Prostate gland (tissue), 2 donors: Measurements from ENCODE around the gene RELT. TPM values are rescaled to one million over a fixed set of nuclear protein-coding genes. Genes with fewer than 3 reads are reported as not detected.

Experiments used
- DNase-seq: peaks from one replicate; pipeline ENCODE4 v3.0.0-alpha.2; 2019; ENCODE audit warnings: low spot score
- H3K27ac ChIP-seq, 2 donors: fragments of 200-600 bp; sonication (generic); 2 replicates each; pipeline ENCODE4 v1.5.1; 2017 to 2019
- H3K27me3 ChIP-seq: fragments of 200-600 bp; sonication (generic); replicated peaks from 2 replicates; pipeline ENCODE4 v1.5.1; 2019; ENCODE audit not compliant: insufficient read depth
- H3K36me3 ChIP-seq, 2 donors: fragments of 200-600 bp; sonication (generic); 1 replicate in 1 of 2; 2 replicates in 1 of 2; pipeline versions ENCODE4 v1.5.1 to v1.8.1; 2017 to 2019
- H3K4me1 ChIP-seq: fragments of 200-600 bp; sonication (generic); replicated peaks from 2 replicates; pipeline ENCODE4 v1.5.1; 2019
- H3K4me3 ChIP-seq, 2 donors: fragments of 200-600 bp; sonication (generic); 2 replicates each; pipeline ENCODE4 v1.5.1; 2017 to 2019
- H3K9me3 ChIP-seq: fragments of 200-600 bp; sonication (generic); 2 replicates; pipeline ENCODE4 v1.5.1; 2017
- CTCF ChIP-seq, 4 experiments: fragments of 200-600 bp in 2 of 4; fragments of 450-650 bp in 2 of 4; sonication (generic) in 2 of 4; IDR thresholded peaks; 1 replicate in 3 of 4; 2 replicates in 1 of 4; pipeline ENCODE4 v1.5.1; 2016 to 2019; ENCODE audit warnings: antibody characterized with exemption in 4 of 4, mild to moderate bottlenecking in 2 of 4, moderate library complexity in 2 of 4
- POLR2A ChIP-seq: fragments of 450-650 bp; IDR thresholded peaks from one replicate; pipeline ENCODE4 v1.6.1; 2016; ENCODE audit warnings: antibody characterized with exemption, mild to moderate bottlenecking
- POLR2AphosphoS5 ChIP-seq: sonication (generic); formaldehyde crosslinking; IDR thresholded peaks from one replicate; pipeline ENCODE4 v1.6.1; 2017; ENCODE audit warnings: antibody characterized with exemption
- WGBS: methylation state at CpG from one replicate; pipeline ENCODE4 v1.1.5; 2018; 5-methylcytosine and 5-hydroxymethylcytosine counted together
- intact Hi-C: fragments of 100-400 bp; cut with DNase I; formaldehyde crosslinking; loops from one replicate; pipeline ENCODE4 v1.14.2; 2022
- total RNA-seq, 2 donors: library from RNA; depleted of rRNA; stranded (reverse); fragments of >200 nt; gene quantifications; one replicate each; pipeline ENCODE4 v1.1.0, GENCODE V29; 2016

Gene RELT
- total RNA-seq, 2 donors from 2014 or later: 0.96 to 10.3 TPM

DNA sequence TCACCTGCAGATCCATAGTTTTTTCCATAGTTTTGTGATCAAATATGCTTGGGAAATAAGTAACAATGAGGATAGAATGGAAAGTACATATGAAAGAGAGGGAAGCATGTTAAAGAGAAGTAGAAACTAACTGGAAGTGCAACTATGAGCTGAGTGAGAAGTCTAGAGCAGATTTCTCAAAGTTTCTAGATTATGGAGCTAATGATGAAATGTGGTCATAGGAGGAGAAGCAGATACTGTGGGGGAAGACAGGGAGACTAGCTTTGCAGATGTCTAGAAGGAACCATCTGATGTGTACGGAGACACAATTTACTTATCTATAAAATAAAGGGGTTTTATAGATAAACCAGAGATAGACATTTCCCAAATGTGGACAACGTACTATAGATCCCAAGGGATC lies 37.1 kb downstream of the RELT start:
- Histone ChIP-seq H3K4me1 (no peaks in the 10 kb centered on the region), H3K9me3 (no peaks in the 10 kb centered on the region), H3K27ac (no peak overlapping the region), H3K27me3 (no peaks in the 10 kb centered on the region), H3K36me3 (no peaks in the 10 kb centered on the region), H3K4me3 (no peak overlapping the region)
- no peak for DNase-seq
- intact Hi-C loops: no loop called here
- TF ChIP-seq POLR2AphosphoS5 (no peak), CTCF (IDR thresholded peaks at IDR 0.05) (no peak), POLR2A (no peak)
- 93% methylated on average over 2 of the region's 2 CpGs for WGBS

- DNase-seq: no peak
- H3K27ac ChIP-seq: no peak overlapping the region
These were observed 38.9 kb downstream of the RELT start for GRCh38 chr11:73414977-73415651.

GRCh38 chr11:73415854-73416615 lies 39.8 kb downstream of the RELT start:
- DNase-seq: no peak
- TF ChIP-seq CTCF (IDR thresholded peaks at IDR 0.05) (no peak), POLR2AphosphoS5 (no peak), POLR2A (no peak)
- intact Hi-C loops: no loop called here
- Histone ChIP-seq H3K4me3 (no peak overlapping the region), H3K36me3 (no peaks in the 10 kb centered on the region), H3K27ac (no peak overlapping the region), H3K9me3 (no peaks in the 10 kb centered on the region), H3K4me1 (no peaks in the 10 kb centered on the region), H3K27me3 (no peaks in the 10 kb centered on the region)
- 68% methylated on average over 4 of the region's 4 CpGs for WGBS

More at GRCh38 chr11:73414977-73415651, 38.9 kb downstream of the RELT start:
- intact Hi-C loops: no loop called here
- Histone ChIP-seq H3K4me1 (no peaks in the 10 kb centered on the region), H3K4me3 (no peak overlapping the region), H3K9me3 (no peaks in the 10 kb centered on the region), H3K36me3 (no peaks in the 10 kb centered on the region), H3K27me3 (no peaks in the 10 kb centered on the region)
- no peak for TF ChIP-seq POLR2AphosphoS5
- no peak for TF ChIP-seq CTCF (IDR thresholded peaks at IDR 0.05)
- no peak for TF ChIP-seq POLR2A
- 40% methylated on average over 1 of the region's 1 CpG for WGBS

GRCh38 chr11:73416786-73417185 lies 40.6 kb downstream of the RELT start:
- no peak overlapping the region for H3K4me3 ChIP-seq
- H3K36me3 ChIP-seq: no peaks in the 10 kb centered on the region
- WGBS: 91% methylated on average over 2 of the region's 2 CpGs
- H3K27me3 ChIP-seq: no peaks in the 10 kb centered on the region
- H3K9me3 ChIP-seq: no peaks in the 10 kb centered on the region
- TF ChIP-seq POLR2A (no peak), CTCF (IDR thresholded peaks at IDR 0.05) (no peak), POLR2AphosphoS5 (no peak)
- no peak overlapping the region for H3K27ac ChIP-seq
- H3K4me1 ChIP-seq: no peaks in the 10 kb centered on the region
- intact Hi-C loops: no loop called here
- DNase-seq: no peak

DNA sequence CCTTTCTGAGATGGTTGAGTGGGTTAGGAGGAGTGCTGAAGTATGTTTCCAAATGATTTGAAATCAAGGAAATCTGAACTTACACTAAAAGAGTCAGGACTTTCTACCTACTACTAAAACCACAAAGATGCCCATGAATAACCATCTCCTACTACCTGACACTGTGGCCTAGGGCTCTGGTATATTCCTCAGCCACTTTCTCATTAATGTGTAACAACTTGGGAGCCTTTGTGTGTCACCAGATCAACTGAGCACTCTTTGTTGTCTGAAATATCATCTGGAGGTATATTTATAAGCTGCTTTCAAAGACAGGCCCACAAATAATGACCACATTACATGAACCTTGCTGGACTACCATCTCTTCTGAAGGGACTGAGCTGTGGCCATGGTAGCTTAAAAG lies 43.9 kb downstream of the RELT start:
- Histone ChIP-seq H3K9me3 (no peaks in the 10 kb centered on the region), H3K36me3 (no peaks in the 10 kb centered on the region), H3K27ac (no peak overlapping the region), H3K4me1 (no peaks in the 10 kb centered on the region), H3K27me3 (no peaks in the 10 kb centered on the region), H3K4me3 (no peak overlapping the region)
- intact Hi-C loops: no loop called here
- TF ChIP-seq POLR2AphosphoS5 (no peak), POLR2A (no peak), CTCF (IDR thresholded peaks at IDR 0.05) (no peak)
- DNase-seq: no peak
